Activated CD8-positive, alpha-beta memory T cell treated with anti-CD3 and anti-CD28 coated beads, Interleukin-2, amount 50 U/mL, for 24 hours (primary cell): ENCODE data around the gene SRRM2.

Experiments used
- DNase-seq: peaks from one replicate; pipeline ENCODE4 v3.0.0-alpha.2; 2020; ENCODE audit errors: extremely low read depth

Gene SRRM2

GRCh38 chr16:2777231-2777902, 24.9 kb downstream of the SRRM2 start, which contains the start of gene ELOB:
Gene ELOB (minus strand): TSS chr16:2777280. CDS start chr16:2777239, 41 bp downstream.
- DNase-seq: peak; percentile 67

- DNase-seq: no peak
Observed at GRCh38 chr16:2777903-2778629, 25.6 kb downstream of the SRRM2 start.

GRCh38 chr16:2778630-2778958, 26.2 kb downstream of the SRRM2 start:
- DNase-seq: no peak

GRCh38 chr16:2779151-2779920, 26.9 kb downstream of the SRRM2 start:
- DNase-seq: no peak

GRCh38 chr16:2779978-2780898, 27.8 kb downstream of the SRRM2 start:
- no peak for DNase-seq

- no peak for DNase-seq
Observed at GRCh38 chr16:2782583-2783351, 30.3 kb downstream of the SRRM2 start.

GRCh38 chr16:2783581-2784357, 31.3 kb downstream of the SRRM2 start:
- no peak for DNase-seq

- DNase-seq: no peak
Observed at GRCh38 chr16:2784358-2785100, 32.1 kb downstream of the SRRM2 start.

GRCh38 chr16:2785101-2785991, 32.9 kb downstream of the SRRM2 start:
- DNase-seq: peak; percentile 20

- DNase-seq: no peak
Observed at GRCh38 chr16:2786061-2786825, 33.8 kb downstream of the SRRM2 start.

GRCh38 chr16:2786826-2787151, 34.4 kb downstream of the SRRM2 start:
- DNase-seq: no peak

GRCh38 chr16:2787406-2787805, 35.0 kb downstream of the SRRM2 start, which contains the start of gene PRSS33:
Gene PRSS33 (minus strand): TSS chr16:2787560. CDS start chr16:2786547, 1,013 bp downstream.
- no peak for DNase-seq

- DNase-seq: no peak
Observed at GRCh38 chr16:2787961-2788360, 35.5 kb downstream of the SRRM2 start.

GRCh38 chr16:2790631-2791030, 38.2 kb downstream of the SRRM2 start:
- DNase-seq: no peak

GRCh38 chr16:2791174-2791573, 38.7 kb downstream of the SRRM2 start:
- no peak for DNase-seq

GRCh38 chr16:2792940-2793339, 40.5 kb downstream of the SRRM2 start:
- no peak for DNase-seq

GRCh38 chr16:2795395-2796143, 43.1 kb downstream of the SRRM2 start:
- no peak for DNase-seq
